Large intestine (tissue), 12 donors: ENCODE results near the gene RD3L. TPM values are rescaled to one million over a fixed set of nuclear protein-coding genes. Genes with fewer than 3 reads are reported as not detected.
"Not testable (repeated sequence)": the region's sequence is repeated elsewhere in the genome, so short reads cannot be mapped to it uniquely, and the experiment has no call there.

Experiments used
- DNase-seq, 2 donors: peaks; one replicate each; pipeline versions ENCODE4 v3.0.0 to v3.0.0-alpha.2; 2013
- H3K27ac ChIP-seq: one replicate; pipeline ENCODE4 v1.5.1; 2013; ENCODE audit warnings: low read length
- H3K27me3 ChIP-seq: 2 replicates; pipeline ENCODE4 v1.6.1; 2013; ENCODE audit warnings: low read length; ENCODE audit not compliant: control insufficient read depth, insufficient read depth
- H3K36me3 ChIP-seq: 2 replicates; pipeline ENCODE4 v1.6.1; 2013; ENCODE audit warnings: low read length; ENCODE audit not compliant: control insufficient read depth, insufficient read depth
- H3K4me1 ChIP-seq: one replicate; pipeline ENCODE4 v1.6.1; 2013; ENCODE audit warnings: low read length; ENCODE audit not compliant: control insufficient read depth, insufficient read depth
- H3K4me3 ChIP-seq: one replicate; pipeline ENCODE4 v1.5.1; 2013; ENCODE audit warnings: low read length
- H3K9me3 ChIP-seq: one replicate; pipeline ENCODE4 v1.6.1; 2013; ENCODE audit warnings: mild to moderate bottlenecking, low read depth, low read length, moderate library complexity; ENCODE audit not compliant: control insufficient read depth
- WGBS: methylation state at CpG from one replicate; pipeline ENCODE4 v1.1.5; 2013; ENCODE audit warnings: low lambda C conversion rate; ENCODE audit not compliant: insufficient coverage; 5-methylcytosine and 5-hydroxymethylcytosine counted together
- long read RNA-seq, 11 donors: transcript quantifications; one replicate each; lab custom pipeline, GENCODE V29; 2026
- polyA plus RNA-seq: library from polyadenylated mRNA; unstranded; fragments of 120-200 nt; gene quantifications from one replicate; pipeline ENCODE4 v1.2.1, GENCODE V29; 2013

RD3L gene
- polyA plus RNA-seq: not detected
- long read RNA-seq, donor 1: 0 reads
- long read RNA-seq, donor 2: 0 reads
- long read RNA-seq, donor 3: 0 reads
- long read RNA-seq, donor 4: 0 reads
- long read RNA-seq, donor 5: 0 reads
- long read RNA-seq, donor 6: 0 reads
- long read RNA-seq, donor 7: 0 reads
- long read RNA-seq, donor 8: 0 reads
- long read RNA-seq, donor 9: 0 reads
- long read RNA-seq, donor 10: 0 reads
- long read RNA-seq, donor 11: 0 reads

DNA sequence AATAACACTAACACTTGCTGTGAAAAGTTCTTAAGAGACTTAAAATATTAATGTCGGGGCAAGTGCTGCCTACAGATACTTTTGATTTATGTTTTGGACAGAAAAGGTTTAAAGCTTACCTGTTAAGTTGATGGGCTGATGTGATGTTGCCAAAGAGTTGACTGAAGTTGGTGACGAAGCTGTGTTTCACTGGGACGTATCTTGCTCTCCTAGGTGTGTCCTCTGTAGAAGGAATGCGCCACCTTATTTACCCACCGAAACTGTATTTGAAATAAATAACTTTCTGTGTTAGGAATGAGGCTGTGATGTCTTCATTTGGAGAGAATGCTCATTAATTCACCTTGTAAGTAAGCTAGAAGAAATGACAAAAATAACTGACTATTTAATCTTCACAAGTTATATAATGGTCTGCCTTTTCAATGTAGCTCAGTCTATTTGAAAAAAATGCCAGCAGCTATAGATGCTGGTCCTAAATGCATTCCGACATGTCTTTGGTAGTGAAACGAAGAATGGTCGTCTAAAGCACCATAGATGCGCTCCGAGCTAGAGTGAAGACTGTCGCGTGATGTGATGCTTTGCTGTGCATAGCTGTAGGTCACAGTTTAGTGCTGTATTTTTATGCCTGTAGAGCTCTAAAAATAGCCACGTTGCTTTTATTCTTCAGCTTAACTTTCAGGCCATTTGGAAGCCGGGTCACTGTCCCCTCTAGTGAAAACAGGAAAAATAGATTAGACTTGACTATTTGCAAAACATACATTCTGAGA, at the start of gene RD3L:
Gene RD3L, minus strand, starts transcription at position 557 of the 764 bp plus-strand sequence. CDS start 834 bp downstream, outside the sequence.
- H3K27me3 ChIP-seq: peaks cover 16% of the 10 kb centered on the region
- H3K4me3 ChIP-seq: no peak within 1 kb of the TSS
- H3K36me3 ChIP-seq: no peaks in the 10 kb centered on the region
- H3K9me3 ChIP-seq: no peaks in the 10 kb centered on the region
- 100% methylated on average over 3 of the region's 14 CpGs for whole genome bisulfite sequencing
- no peaks in the 10 kb centered on the region for H3K4me1 ChIP-seq
- H3K27ac ChIP-seq: no peak within 1 kb of the TSS
- DNase-seq: no peak

DNA sequence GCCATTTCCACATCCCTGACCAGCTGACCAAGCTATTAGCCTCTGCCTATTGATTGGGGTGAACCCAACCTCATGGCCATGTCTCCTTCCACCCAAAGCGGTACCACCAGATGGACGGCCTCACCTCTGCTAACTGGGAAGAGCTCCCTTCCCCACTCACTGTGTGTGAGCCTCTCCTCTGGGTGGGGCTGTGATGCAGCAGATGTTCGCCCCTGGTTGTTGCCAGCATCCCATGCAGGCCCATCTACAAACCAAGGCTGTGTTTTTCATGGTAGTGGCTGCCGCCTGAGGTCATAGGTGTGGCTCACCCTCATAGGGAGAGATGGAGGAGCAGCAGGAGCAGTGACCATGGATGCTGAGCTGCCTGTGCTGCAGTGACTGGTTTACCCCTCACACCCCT, 47.6 kb upstream of the RD3L start:
- Histone ChIP-seq H3K36me3 (no peaks in the 10 kb centered on the region), H3K27me3 (peaks cover 9% of the 10 kb centered on the region), H3K4me1 (no peaks in the 10 kb centered on the region), H3K9me3 (no peaks in the 10 kb centered on the region), H3K27ac (no peak overlapping the region), H3K4me3 (no peak overlapping the region)
- DNase-seq: no peak
- WGBS: 60% methylated on average over 1 of the region's 4 CpGs

GRCh38 chr14:103989034-103989433, 46.7 kb upstream of the RD3L start:
- Histone ChIP-seq H3K4me1 (no peaks in the 10 kb centered on the region), H3K4me3 (no peak overlapping the region), H3K36me3 (no peaks in the 10 kb centered on the region), H3K9me3 (no peaks in the 10 kb centered on the region), H3K27me3 (peaks cover 6% of the 10 kb centered on the region), H3K27ac (no peak overlapping the region)
- 100% methylated on average over 1 of the region's 1 CpG for WGBS
- DNase-seq: no peak

DNA sequence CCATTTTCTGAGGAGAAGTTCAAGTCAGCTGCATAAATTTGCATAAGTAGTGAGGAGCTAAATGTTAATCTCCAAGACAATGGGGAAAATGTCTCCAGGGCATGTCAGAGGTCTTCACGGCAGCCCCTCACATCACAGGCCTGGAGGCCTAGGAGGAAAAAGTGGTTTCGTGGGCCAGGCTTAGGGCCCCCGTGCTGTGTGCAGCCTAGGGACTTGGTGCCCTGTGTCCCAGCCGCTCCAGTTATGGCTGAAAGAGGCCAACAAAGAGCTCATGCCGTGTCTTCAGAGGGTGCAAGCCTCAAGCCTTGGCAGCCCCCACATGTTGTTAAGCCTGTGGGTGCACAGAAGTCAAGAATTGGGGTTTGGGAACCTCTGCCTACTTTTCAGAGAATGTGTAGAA, 41.9 kb upstream of the RD3L start:
- H3K36me3 ChIP-seq: no peaks in the 10 kb centered on the region
- no peak overlapping the region for H3K27ac ChIP-seq
- no peaks in the 10 kb centered on the region for H3K27me3 ChIP-seq
- H3K4me3 ChIP-seq: no peak overlapping the region
- no peaks in the 10 kb centered on the region for H3K4me1 ChIP-seq
- DNase-seq: no peak
- WGBS: no CpG with 5 or more reads among the region's 5 CpGs
- peaks cover 2% of the 10 kb centered on the region for H3K9me3 ChIP-seq

- DNase-seq, H3K27ac ChIP-seq, H3K36me3 ChIP-seq, H3K27me3 ChIP-seq, H3K4me1 ChIP-seq, H3K4me3 ChIP-seq, H3K9me3 ChIP-seq: not testable (repeated sequence)
- no CpG with 5 or more reads among the region's 14 CpGs for WGBS
These were observed 38.4 kb upstream of the RD3L start for GRCh38 chr14:103980623-103981238.

GRCh38 chr14:103974575-103974974, 32.2 kb upstream of the RD3L start:
- no peak for DNase-seq
- Histone ChIP-seq H3K4me3 (no peak overlapping the region), H3K36me3 (no peaks in the 10 kb centered on the region), H3K9me3 (no peaks in the 10 kb centered on the region), H3K4me1 (no peaks in the 10 kb centered on the region), H3K27ac (no peak overlapping the region), H3K27me3 (no peaks in the 10 kb centered on the region)
- WGBS: 89% methylated on average over 1 of the region's 2 CpGs

DNA sequence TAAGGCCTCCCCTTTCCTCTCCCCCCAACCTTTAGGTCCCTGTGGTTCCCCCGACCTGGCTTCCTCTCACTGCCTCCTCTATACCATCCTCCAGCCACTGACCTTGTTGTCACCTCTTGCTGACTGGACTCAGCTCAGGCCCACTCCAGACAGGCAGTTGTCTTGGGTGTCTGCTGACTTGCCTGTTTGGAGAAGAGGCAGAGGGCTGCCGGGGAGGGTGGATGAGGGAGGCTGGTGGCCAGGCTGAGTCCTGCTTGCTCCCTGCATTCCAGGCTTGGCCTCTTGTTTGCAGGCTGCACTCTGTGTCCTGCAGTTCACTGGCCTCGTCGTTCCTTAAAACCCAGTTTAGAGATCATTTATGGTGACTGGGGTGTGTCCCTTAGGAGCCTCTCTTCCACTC, 31.0 kb upstream of the RD3L start:
- no CpG with 5 or more reads among the region's 4 CpGs for WGBS
- Histone ChIP-seq H3K36me3 (no peaks in the 10 kb centered on the region), H3K4me3 (no peak overlapping the region), H3K27ac (no peak overlapping the region), H3K27me3 (no peaks in the 10 kb centered on the region), H3K4me1 (no peaks in the 10 kb centered on the region), H3K9me3 (no peaks in the 10 kb centered on the region)
- no peak for DNase-seq

DNA sequence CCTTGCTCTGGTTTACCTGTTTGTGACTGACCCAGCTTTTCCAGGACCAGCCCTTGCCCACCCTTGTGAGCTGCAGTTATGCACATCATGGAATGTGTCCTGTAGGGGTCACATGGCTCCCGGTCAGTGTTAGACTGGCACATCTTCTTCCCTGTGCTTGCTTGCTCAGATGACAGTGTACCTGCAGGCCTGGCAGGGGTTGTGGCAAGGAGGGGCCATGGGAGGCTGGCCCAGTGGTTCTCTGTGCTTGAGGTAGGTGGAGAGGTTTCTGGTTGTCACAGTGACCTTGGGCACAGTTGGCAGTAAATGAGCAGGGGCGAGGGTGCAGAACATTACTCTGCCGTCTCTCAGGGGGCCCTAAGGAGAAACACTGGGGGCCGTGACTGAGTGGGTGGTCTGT, 27.6 kb upstream of the RD3L start:
- H3K36me3 ChIP-seq: no peaks in the 10 kb centered on the region
- no peaks in the 10 kb centered on the region for H3K4me1 ChIP-seq
- whole genome bisulfite sequencing: 70% methylated on average over 2 of the region's 4 CpGs
- DNase-seq: no peak
- no peaks in the 10 kb centered on the region for H3K27me3 ChIP-seq
- no peak overlapping the region for H3K4me3 ChIP-seq
- H3K27ac ChIP-seq: no peak overlapping the region
- H3K9me3 ChIP-seq: no peaks in the 10 kb centered on the region

DNA sequence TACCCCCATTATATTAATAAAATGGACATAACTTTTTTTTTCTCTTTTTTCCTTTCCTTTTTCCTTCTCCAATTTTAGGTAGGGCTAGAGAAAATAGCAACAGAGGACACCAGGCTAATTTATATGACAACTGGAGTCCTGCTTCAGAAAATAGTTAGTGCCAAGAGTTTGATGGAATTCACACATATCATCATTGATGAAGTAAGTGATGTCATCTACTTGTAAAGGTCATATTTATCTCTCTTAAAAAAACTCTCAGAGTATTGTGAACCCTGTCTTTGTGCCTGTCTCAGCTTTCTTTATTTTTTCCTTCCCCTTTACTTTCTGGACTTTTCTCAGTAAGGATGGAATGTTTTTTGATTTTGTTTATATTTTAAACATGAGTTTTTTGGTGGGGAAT, 24.3 kb upstream of the RD3L start:
- no peak for DNase-seq
- H3K9me3 ChIP-seq: no peaks in the 10 kb centered on the region
- no peaks in the 10 kb centered on the region for H3K27me3 ChIP-seq

GRCh38 chr14:103961928-103962578, 19.7 kb upstream of the RD3L start:
- Histone ChIP-seq H3K4me1 (no peaks in the 10 kb centered on the region), H3K9me3 (no peaks in the 10 kb centered on the region), H3K36me3 (no peaks in the 10 kb centered on the region), H3K27ac (no peak overlapping the region), H3K27me3 (no peaks in the 10 kb centered on the region), H3K4me3 (no peak overlapping the region)
- no CpG with 5 or more reads among the region's 5 CpGs for WGBS
- no peak for DNase-seq

More for the DNA sequence above, 24.3 kb upstream of the RD3L start:
- no peaks in the 10 kb centered on the region for H3K4me1 ChIP-seq
- H3K4me3 ChIP-seq: no peak overlapping the region
- H3K27ac ChIP-seq: no peak overlapping the region
- H3K36me3 ChIP-seq: no peaks in the 10 kb centered on the region
